GM12873 (cell line): Measurements from ENCODE around the gene DYSF.

Source experiments
- CTCF ChIP-seq: IDR thresholded peaks from 2 replicates; pipeline ENCODE4 v1.5.1; 2012; ENCODE audit warnings: low read depth, mild to moderate bottlenecking, moderate library complexity, low read length, control low read depth; ENCODE audit not compliant: insufficient read depth; ENCODE audit errors: missing control alignments

DYSF gene

GRCh38 chr2:71685941-71686611 lies 232.7 kb downstream of the DYSF start:
- TF ChIP-seq CTCF, result no peak

GRCh38 chr2:71686781-71687180 lies 233.4 kb downstream of the DYSF start:
- TF ChIP-seq CTCF, result no peak

- TF ChIP-seq CTCF, result no peak
These were observed 234.1 kb downstream of the DYSF start for GRCh38 chr2:71687412-71687811.

GRCh38 chr2:71688530-71688929 lies 235.2 kb downstream of the DYSF start:
- no peak for TF ChIP-seq CTCF

- no peak for TF ChIP-seq CTCF
These were observed 236.0 kb downstream of the DYSF start for GRCh38 chr2:71689393-71689792.

GRCh38 chr2:71689968-71690834 lies 236.8 kb downstream of the DYSF start:
- no peak for TF ChIP-seq CTCF

- TF ChIP-seq CTCF, result no peak
These were observed 237.6 kb downstream of the DYSF start for GRCh38 chr2:71690876-71691475.
